ENCODE measurements around the gene GRIK3. TPM values are rescaled to one million over a fixed set of nuclear protein-coding genes. Genes with fewer than 3 reads are reported as not detected.
A peak's percentile ranks its signal among the peaks of the same experiment; 100 is the strongest.

The GRIK3 gene
- total RNA-seq, 2 experiments from 2014 or later, result not detected

DNA sequence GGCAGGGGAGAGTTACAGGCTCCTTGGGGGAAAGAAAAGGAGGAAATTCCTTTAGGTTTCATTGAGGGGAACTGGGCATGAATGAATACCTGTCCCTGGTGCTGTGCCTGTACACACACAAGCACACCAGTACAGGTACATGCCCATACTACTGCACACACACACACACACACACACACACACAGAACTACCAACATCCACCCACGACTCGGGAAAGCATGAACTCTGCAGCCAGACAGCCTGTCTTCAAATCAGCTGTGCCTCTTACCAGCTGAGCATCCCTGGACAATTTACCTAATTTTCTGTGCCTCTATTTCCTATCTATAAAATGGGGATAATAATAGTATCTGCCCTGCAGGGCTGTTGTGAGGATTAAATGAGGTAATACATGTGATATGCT, 7.2 kb upstream of the GRIK3 start:
- peaks cover 47% of the 10 kb centered on the region for H3K27me3 Mint-ChIP-seq
- H3K9me3 Mint-ChIP-seq (ENCODE audit: low read depth), result no peaks in the 10 kb centered on the region
- DNase-seq (no peak), ATAC-seq (no peak)
- ChIA-PET POLR2A (no interaction called here), CTCF (no interaction called here)
- intact Hi-C loops (cut with DNase I, micrococcal nuclease), result no loop called here
- no peaks in the 10 kb centered on the region for H3K36me3 Mint-ChIP-seq (ENCODE audit: low read depth)
- no peaks in the 10 kb centered on the region for H3K4me1 Mint-ChIP-seq
- no peak overlapping the region for H3K4me3 Mint-ChIP-seq
- no peak overlapping the region for H3K27ac Mint-ChIP-seq

DNA sequence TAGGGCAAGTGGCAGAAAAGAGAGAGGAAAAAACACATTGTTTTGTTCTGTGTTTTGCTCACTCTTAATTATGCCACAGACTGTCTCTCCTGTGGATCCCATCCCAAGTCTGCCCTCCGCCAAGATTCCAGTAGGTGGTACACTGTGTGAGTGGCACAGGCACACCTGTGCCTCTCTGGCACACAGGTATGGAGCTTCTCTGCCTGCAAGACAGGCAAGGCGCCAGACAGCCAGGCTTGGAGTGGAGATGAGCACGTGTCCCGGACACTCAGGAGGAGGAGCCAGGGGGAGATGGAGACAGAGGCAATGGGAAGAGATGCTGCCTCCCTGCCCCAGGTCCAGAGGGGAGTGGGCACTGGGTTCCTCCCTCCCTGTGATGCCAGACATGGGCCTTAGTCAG, 6.5 kb upstream of the GRIK3 start:
- CTCF ChIA-PET, result no interaction called here
- Mint-ChIP-seq H3K27ac (no peak overlapping the region), H3K4me3 (no peak overlapping the region), H3K9me3 (ENCODE audit: low read depth) (no peaks in the 10 kb centered on the region), H3K36me3 (ENCODE audit: low read depth) (no peaks in the 10 kb centered on the region), H3K4me1 (peaks cover 1% of the 10 kb centered on the region), H3K27me3 (peaks cover 51% of the 10 kb centered on the region)
- no peak for ATAC-seq
- intact Hi-C loops (cut with DNase I, micrococcal nuclease), result no loop called here
- DNase-seq, result no peak
- POLR2A ChIA-PET, result no interaction called here

DNA sequence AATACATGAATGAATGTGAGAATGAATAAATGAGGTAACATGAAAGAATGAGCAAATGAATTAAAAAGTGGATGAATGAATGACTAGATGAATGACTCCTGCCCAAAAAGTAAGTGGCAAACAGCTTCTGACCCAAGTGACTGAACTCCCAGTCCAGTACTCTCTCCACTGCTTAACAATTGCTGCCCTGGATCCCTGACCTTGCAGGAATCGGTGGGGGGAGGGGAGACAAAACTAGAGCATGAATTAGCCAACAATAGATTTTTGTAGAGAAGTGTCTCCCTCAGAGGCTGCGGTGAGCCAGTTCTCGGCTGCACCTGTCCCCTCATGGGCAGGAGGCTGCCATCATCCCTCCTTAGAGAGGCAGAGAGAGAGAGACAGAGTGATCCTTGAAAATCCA, 5.9 kb upstream of the GRIK3 start:
- ATAC-seq (no peak), DNase-seq (no peak)
- Mint-ChIP-seq H3K27me3 (peaks cover 55% of the 10 kb centered on the region), H3K27ac (no peak overlapping the region), H3K4me1 (peaks cover 3% of the 10 kb centered on the region), H3K9me3 (ENCODE audit: low read depth) (no peaks in the 10 kb centered on the region), H3K4me3 (no peak overlapping the region), H3K36me3 (ENCODE audit: low read depth) (no peaks in the 10 kb centered on the region)
- POLR2A ChIA-PET, result no interaction called here
- CTCF ChIA-PET, result interaction anchor here (0.7 kb wide), 1 partner anchor 124 kb away, joined by 4 read pairs; no protein-coding TSS in a partner anchor
- intact Hi-C loops (cut with DNase I, micrococcal nuclease), result no loop called here

DNA sequence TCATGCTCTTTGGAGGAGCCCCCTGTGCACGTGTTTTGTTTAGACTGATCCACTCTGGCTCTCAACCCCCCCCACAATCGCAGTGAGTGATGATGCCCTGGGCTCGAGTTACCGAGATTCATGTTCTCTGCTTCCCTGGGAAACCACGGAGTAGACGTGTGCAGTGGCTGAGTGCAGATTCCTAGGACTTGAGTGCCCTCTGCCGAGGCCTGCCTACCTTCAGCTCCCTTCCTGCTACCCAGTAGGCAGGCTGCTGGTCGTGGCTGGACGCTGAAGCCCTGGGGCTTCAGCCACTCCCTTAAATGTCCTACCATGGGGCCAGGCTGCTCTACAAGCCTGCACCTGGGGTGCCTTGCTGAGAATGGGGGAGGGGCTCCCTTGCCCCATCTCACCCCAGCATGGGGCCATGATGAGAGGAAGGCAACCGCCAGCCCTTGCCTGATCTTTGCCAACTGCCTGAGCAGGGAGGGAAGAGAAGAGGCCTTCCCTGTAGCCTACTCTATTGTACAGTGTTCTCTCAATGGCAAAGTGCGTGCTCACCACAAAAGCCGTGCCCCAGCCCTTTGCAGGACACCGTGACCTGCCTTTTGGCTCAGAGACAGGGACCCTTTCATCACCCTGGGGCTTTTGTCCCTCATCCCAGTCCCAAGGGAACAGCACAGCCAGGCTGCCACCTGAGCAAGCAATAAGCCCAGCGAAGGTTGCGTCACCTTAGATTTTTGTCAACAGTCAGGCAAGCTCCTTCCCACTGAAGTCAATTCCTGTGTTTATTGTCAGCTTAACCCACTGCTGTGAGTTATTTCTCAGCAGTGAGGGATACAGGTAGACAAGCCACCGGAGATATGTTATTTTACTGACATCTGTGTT, 4.1 kb upstream of the GRIK3 start:
- DNase-seq, result peak; percentile 17
- CTCF ChIA-PET, result interaction anchor here (1.4 kb wide), 1 partner anchor 30 kb away, joined by 3 read pairs; no protein-coding TSS in a partner anchor

DNA sequence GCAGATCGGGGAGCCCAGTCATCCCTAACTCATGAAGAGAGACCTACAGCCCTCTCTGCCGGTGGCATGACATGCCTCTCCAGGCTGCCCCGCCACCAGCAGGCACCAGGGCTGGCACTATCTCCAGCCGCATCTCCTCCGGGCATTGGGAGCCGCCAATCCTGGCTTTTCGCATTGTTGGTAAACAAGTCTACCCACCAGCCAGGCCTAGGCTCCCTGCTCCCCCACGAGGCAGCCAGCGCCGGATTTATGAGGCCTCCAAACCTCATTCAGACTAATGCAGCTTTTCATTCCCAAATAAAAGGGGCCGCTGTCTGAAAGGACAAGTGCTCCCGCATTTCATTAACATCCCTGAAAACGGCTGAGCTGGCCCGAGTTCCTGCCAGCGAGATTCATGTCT, 3.4 kb upstream of the GRIK3 start:
- ATAC-seq (no peak), DNase-seq (no peak)
- POLR2A ChIA-PET, result no interaction called here
- Mint-ChIP-seq H3K27ac (no peak overlapping the region), H3K9me3 (ENCODE audit: low read depth) (no peaks in the 10 kb centered on the region), H3K4me3 (no peak overlapping the region), H3K4me1 (peaks cover 3% of the 10 kb centered on the region), H3K27me3 (peaks cover 54% of the 10 kb centered on the region), H3K36me3 (ENCODE audit: low read depth) (no peaks in the 10 kb centered on the region)
- intact Hi-C loops (cut with DNase I, micrococcal nuclease), result loop anchor here in 1 of 2 experiments (10.0 kb wide), 1 partner anchor 597 kb away; the partner anchor contains the start of gene RSPO1
- CTCF ChIA-PET, result interaction anchor here (1.4 kb wide), 1 partner anchor 29 kb away, joined by 3 read pairs; no protein-coding TSS in a partner anchor

More for the DNA sequence above, 4.1 kb upstream of the GRIK3 start:
- no peaks in the 10 kb centered on the region for H3K9me3 Mint-ChIP-seq (ENCODE audit: low read depth)
- no peak overlapping the region for H3K27ac Mint-ChIP-seq
- POLR2A ChIA-PET, result no interaction called here
- H3K4me3 Mint-ChIP-seq, result no peak overlapping the region
- intact Hi-C loops (cut with DNase I, micrococcal nuclease), result loop anchor here in 1 of 2 experiments (10.0 kb wide), 1 partner anchor 596 kb away; the partner anchor contains the start of gene RSPO1
- ATAC-seq, result no peak
- H3K36me3 Mint-ChIP-seq (ENCODE audit: low read depth), result no peaks in the 10 kb centered on the region
- H3K27me3 Mint-ChIP-seq, result peaks cover 56% of the 10 kb centered on the region
- H3K4me1 Mint-ChIP-seq, result peaks cover 3% of the 10 kb centered on the region

DNA sequence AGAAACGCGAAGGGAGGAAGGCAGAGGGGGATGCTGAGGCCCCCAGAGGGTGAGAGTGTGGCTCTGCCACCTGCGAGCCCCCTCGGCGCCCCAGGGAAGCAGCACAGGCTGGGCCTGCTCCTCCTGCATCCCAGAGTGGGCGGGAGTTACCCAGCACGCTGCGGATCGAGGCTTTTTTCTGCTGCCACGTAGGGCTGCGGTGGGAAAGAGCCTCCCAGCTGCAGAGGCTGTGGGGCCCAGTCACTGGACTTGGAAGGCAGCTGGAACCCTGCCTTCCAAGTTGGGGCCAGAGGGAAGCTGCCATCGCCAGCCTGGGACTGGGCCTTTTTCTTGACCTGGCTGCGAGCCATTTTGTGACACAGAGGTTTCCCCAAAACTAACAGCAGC, 2.3 kb upstream of the GRIK3 start:
- H3K27me3 Mint-ChIP-seq, result peaks cover 63% of the 10 kb centered on the region
- H3K36me3 Mint-ChIP-seq (ENCODE audit: low read depth), result no peaks in the 10 kb centered on the region
- CTCF ChIA-PET, result interaction anchor here (1.4 kb wide), 1 partner anchor 28 kb away, joined by 3 read pairs; no protein-coding TSS in a partner anchor
- no peak for ATAC-seq
- POLR2A ChIA-PET, result no interaction called here
- peaks cover 3% of the 10 kb centered on the region for H3K4me1 Mint-ChIP-seq
- H3K27ac Mint-ChIP-seq, result no peak overlapping the region
- H3K4me3 Mint-ChIP-seq, result no peak overlapping the region
- no peak for DNase-seq
- intact Hi-C loops (cut with DNase I, micrococcal nuclease), result loop anchor here in 1 of 2 experiments (10.0 kb wide), 1 partner anchor 598 kb away; the partner anchor contains the start of gene RSPO1
- H3K9me3 Mint-ChIP-seq (ENCODE audit: low read depth), result no peaks in the 10 kb centered on the region

DNA sequence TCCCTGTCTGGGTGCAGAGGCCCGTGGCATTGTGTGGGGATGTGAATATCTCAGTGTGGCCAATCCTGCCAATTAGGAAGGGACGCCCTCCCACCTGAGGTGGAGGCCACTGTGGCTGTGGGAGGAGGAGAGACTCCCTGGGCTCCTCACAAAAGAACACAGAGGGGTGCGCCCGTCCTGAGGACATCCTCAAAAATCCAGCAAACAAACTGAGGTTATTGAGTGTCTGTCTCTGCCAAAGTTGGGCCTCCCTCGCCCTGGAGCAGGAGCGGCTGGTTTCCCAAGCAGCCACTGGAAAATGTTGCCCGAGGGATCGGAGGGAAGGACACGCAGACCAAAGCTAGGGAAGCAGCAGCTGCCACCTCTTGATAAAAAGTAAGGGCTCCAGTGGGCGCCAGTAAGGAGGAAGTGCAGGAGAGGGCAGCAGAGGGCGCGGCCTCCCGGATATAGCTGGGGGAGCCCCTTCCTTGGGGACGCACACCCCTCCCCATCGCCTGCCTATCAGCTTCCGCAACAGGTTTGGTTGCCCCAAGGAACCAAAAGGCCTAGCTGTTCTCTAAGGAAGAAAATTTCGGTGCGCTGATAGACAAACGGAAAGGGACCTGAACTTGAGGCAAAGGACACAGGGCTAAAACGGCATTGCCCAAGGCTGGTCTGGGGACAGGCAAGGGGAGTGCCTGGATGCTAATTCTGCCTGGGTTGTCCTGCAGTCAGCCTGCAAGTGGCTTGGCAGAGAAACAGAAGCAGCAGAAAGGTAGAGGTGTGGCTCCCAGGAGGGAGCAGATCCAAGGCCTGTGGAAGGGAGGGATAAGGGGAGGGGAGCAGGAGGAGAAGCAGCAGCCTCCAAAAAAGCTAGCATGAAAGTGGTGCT, 1.7 kb upstream of the GRIK3 start:
- ChIA-PET CTCF (no interaction called here), POLR2A (no interaction called here)
- H3K36me3 Mint-ChIP-seq (ENCODE audit: low read depth), result no peaks in the 10 kb centered on the region
- H3K4me3 Mint-ChIP-seq, result no peak overlapping the region
- no peaks in the 10 kb centered on the region for H3K9me3 Mint-ChIP-seq (ENCODE audit: low read depth)
- H3K27ac Mint-ChIP-seq, result no peak overlapping the region
- H3K4me1 Mint-ChIP-seq, result peaks cover 3% of the 10 kb centered on the region
- DNase-seq (peak; percentile 58), ATAC-seq (peak; percentile 76)
- peaks cover 63% of the 10 kb centered on the region for H3K27me3 Mint-ChIP-seq
- intact Hi-C loops (cut with DNase I, micrococcal nuclease), result loop anchor here in 1 of 2 experiments (10.0 kb wide), 1 partner anchor 599 kb away; the partner anchor contains the start of gene RSPO1

DNA sequence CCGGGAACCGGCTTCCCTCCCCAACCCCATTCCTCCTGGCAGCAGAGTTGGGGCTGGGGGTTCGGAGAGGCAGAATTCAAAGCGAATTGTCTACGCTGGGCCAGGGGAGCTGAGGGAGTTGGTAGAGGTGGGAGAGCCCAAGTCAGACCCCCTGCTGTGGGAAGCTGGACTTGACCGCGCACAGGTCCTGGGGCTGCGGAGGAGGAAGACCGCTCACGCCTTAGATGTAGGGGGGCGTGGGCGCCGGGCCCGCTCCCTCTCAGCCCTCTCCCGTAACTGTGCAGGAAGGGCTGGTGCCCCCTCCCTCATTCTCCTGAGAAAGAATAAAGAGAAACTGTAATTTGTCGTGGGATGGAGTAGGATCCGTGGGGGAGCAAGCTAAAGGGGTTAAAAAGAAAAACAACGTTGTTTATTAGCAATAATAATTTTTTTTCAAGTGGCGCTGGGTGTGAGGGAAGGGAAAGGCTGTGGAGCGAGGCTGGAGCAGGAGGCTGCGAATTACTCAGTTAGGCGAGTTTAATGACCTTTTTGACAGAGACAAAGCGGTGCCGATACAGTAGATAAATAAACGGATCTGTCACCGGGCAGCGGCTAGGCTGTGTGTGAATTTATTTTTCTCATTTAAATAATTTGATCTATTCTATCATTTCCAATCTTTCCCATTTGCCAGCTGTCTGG, 838 bp upstream of the GRIK3 start:
- ChIA-PET POLR2A (no interaction called here), CTCF (no interaction called here)
- Mint-ChIP-seq H3K36me3 (ENCODE audit: low read depth) (no peaks in the 10 kb centered on the region), H3K9me3 (ENCODE audit: low read depth) (no peaks in the 10 kb centered on the region), H3K27me3 (peaks cover 62% of the 10 kb centered on the region), H3K4me1 (peaks cover 3% of the 10 kb centered on the region), H3K27ac (no peak overlapping the region), H3K4me3 (no peak overlapping the region)
- intact Hi-C loops (cut with DNase I, micrococcal nuclease), result loop anchor here in 1 of 2 experiments (10.0 kb wide), 1 partner anchor 600 kb away; the partner anchor contains the start of gene RSPO1
- ATAC-seq (no peak), DNase-seq (no peak)

DNA sequence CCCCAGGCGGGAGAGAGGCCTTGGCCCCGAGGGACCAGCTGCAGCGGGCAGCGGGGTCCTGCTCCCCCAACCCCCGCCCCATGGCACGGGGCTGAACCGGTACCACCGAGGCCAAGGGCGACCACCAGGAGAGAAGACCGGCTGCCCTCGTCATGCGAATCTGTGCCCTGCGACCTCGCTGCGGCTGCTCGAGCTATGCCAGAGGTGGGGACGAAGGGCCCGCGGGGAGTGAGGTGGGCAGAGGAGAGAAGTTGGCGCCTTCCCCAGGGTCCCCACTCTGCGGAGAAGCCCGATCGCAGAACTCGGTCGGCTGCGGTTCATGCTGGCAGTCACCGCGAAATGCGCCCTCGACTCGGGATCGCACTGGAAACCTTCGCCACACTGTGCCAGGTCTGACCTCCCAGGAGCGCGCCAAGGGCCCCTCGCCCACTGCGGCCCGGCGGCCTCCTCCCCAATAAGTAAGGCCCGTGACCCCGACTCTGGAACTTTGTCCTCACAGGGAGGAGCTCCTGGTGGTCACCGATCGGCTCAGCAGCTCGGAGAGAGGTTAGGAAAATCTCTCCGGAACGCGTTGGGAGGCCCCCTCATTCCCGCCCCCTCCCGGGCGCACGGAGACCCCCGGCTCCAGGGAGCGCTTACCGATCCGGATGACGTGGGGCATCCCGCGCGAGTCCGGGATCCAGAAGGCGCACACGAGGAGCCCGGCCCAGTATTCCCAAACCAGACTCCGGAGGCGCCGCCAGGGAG, 787 bp downstream of the GRIK3 start:
- H3K9me3 Mint-ChIP-seq (ENCODE audit: low read depth), result no peaks in the 10 kb centered on the region
- H3K4me1 Mint-ChIP-seq, result peaks cover 3% of the 10 kb centered on the region
- H3K27ac Mint-ChIP-seq, result no peak overlapping the region
- DNase-seq (no peak), ATAC-seq (no peak)
- POLR2A ChIA-PET, result no interaction called here
- intact Hi-C loops (cut with DNase I, micrococcal nuclease), result loop anchor here in 1 of 2 experiments (10.0 kb wide), 1 partner anchor 601 kb away; the partner anchor contains the start of gene RSPO1
- CTCF ChIA-PET, result interaction anchor here (0.7 kb wide), 1 partner anchor 289 kb away, joined by 3 read pairs; no protein-coding TSS in a partner anchor
- no peak overlapping the region for H3K4me3 Mint-ChIP-seq
- peaks cover 55% of the 10 kb centered on the region for H3K27me3 Mint-ChIP-seq
- no peaks in the 10 kb centered on the region for H3K36me3 Mint-ChIP-seq (ENCODE audit: low read depth)

DNA sequence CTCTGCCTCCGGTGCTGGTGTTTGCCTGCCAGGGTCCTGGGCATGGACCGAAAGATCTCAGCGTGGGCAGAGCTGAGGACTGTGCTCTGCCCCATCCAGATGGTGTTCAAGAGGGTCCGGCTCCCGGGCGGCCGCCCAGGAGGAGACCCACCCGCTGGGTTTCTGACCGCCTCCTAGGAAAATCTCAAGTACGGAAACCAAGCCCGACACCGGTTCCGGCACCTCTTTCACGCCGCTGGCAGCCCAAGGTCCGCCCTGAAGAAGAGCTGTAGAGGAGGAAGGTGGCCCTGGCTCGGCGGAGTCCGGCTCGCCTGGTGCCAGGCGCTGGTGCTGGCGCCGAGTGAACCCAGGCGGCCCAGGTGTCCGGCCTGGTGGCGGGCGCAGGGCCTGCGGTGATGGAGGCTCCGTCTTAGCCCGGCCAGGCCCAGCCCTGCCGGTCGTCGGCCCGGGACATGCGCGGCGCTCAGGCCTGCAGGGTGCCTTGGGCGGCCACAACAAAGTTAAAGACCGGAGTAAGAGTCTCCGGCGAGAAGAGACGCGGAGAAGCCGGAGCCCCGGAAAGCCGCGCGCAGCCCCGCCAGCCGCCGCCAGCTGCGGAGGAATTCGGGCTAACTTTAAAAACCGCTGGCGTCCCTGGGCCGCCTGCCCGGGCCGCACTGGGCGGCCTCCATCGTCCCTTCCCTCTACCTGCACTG, 1.5 kb downstream of the GRIK3 start:
- Mint-ChIP-seq H3K27ac (no peak overlapping the region), H3K9me3 (ENCODE audit: low read depth) (no peaks in the 10 kb centered on the region), H3K27me3 (peaks cover 54% of the 10 kb centered on the region), H3K4me3 (no peak overlapping the region), H3K4me1 (peaks cover 3% of the 10 kb centered on the region), H3K36me3 (ENCODE audit: low read depth) (no peaks in the 10 kb centered on the region)
- DNase-seq (no peak), ATAC-seq (no peak)
- intact Hi-C loops (cut with DNase I, micrococcal nuclease), result loop anchor here in 1 of 2 experiments (10.0 kb wide), 1 partner anchor 602 kb away; the partner anchor contains the start of gene RSPO1
- ChIA-PET POLR2A (no interaction called here), CTCF (interaction anchor here (0.7 kb wide), 1 partner anchor 289 kb away, joined by 3 read pairs; no protein-coding TSS in a partner anchor)
